HepG2 (cell line): ENCODE results near the gene NUBPL. TPM values are rescaled to one million over a fixed set of nuclear protein-coding genes. Genes with fewer than 3 reads are reported as not detected.

Experiments
- AKAP8 ChIP-seq: sonication (generic); formaldehyde crosslinking; IDR thresholded peaks from 2 replicates; pipeline ENCODE4 v1.5.1; 2020; ENCODE audit warnings: mild to moderate bottlenecking, missing genetic modification reagents
- DPF2 ChIP-seq: sonication (generic); formaldehyde crosslinking; IDR thresholded peaks from 2 replicates; pipeline ENCODE4 v1.4.0; 2020; ENCODE audit warnings: mild to moderate bottlenecking, low read depth, missing genetic modification reagents, borderline replicate concordance
- DRAP1 ChIP-seq: IDR thresholded peaks from 2 replicates; pipeline ENCODE4 v1.6.1; 2016; ENCODE audit warnings: missing genetic modification reagents, missing compliant biosample characterization
- ETV5 ChIP-seq: IDR thresholded peaks from 2 replicates; pipeline ENCODE4 v1.6.1; 2018; ENCODE audit warnings: missing biosample characterization, missing genetic modification reagents, inconsistent platforms, borderline replicate concordance
- FOXO1 ChIP-seq: sonication (generic); formaldehyde crosslinking; IDR thresholded peaks from 2 replicates; pipeline ENCODE4 v1.4.0; 2020; ENCODE audit warnings: missing genetic modification reagents
- HDAC1 ChIP-seq: sonication (generic); formaldehyde crosslinking; IDR thresholded peaks from 2 replicates; pipeline ENCODE4 v1.5.1; 2020; ENCODE audit warnings: mild to moderate bottlenecking, missing genetic modification reagents
- HIVEP1 ChIP-seq: sonication (generic); formaldehyde crosslinking; IDR thresholded peaks from 2 replicates; pipeline ENCODE4 v1.4.0; 2020; ENCODE audit warnings: mild to moderate bottlenecking, missing genetic modification reagents
- HNF4G ChIP-seq, 2 experiments: sonication (generic) in 1 of 2; formaldehyde crosslinking in 1 of 2; IDR thresholded peaks; 2 replicates each; pipeline versions ENCODE4 v1.4.0 to v1.6.1; 2011 to 2020; ENCODE audit warnings: borderline replicate concordance in 2 of 2, low read depth in 2 of 2, mild to moderate bottlenecking in 2 of 2, low read length in 1 of 2, missing genetic modification reagents in 1 of 2, moderate library complexity in 1 of 2
- RNF2 ChIP-seq: fragments of 450-650 bp; conservative IDR thresholded peaks from 2 replicates; pipeline ENCODE4 v1.6.1; 2016; ENCODE audit warnings: low read depth
- SMYD3 ChIP-seq: sonication (generic); formaldehyde crosslinking; IDR thresholded peaks from 2 replicates; pipeline ENCODE4 v1.8.1; 2023; ENCODE audit warnings: mild to moderate bottlenecking, missing genetic modification reagents
- TRIM24 ChIP-seq: sonication (generic); formaldehyde crosslinking; IDR thresholded peaks from 2 replicates; pipeline ENCODE4 v1.8.0; 2022; ENCODE audit warnings: mild to moderate bottlenecking, missing genetic modification reagents
- ZBTB34 ChIP-seq: sonication (generic); formaldehyde crosslinking; IDR thresholded peaks from 2 replicates; pipeline ENCODE4 v1.8.0; 2022; ENCODE audit warnings: mild to moderate bottlenecking, missing genetic modification reagents
- ZFY ChIP-seq: sonication (generic); formaldehyde crosslinking; IDR thresholded peaks from 2 replicates; pipeline ENCODE4 v1.4.0; 2020; ENCODE audit warnings: missing genetic modification reagents
- ZNF30 ChIP-seq: sonication (generic); formaldehyde crosslinking; IDR thresholded peaks from 2 replicates; pipeline ENCODE4 v1.5.0; 2020; ENCODE audit warnings: mild to moderate bottlenecking, missing genetic modification reagents
- ZNF383 ChIP-seq: sonication (generic); formaldehyde crosslinking; IDR thresholded peaks from 2 replicates; pipeline ENCODE4 v1.4.0; 2020; ENCODE audit warnings: missing genetic modification reagents, mild to moderate bottlenecking, borderline replicate concordance
- ZNF512B ChIP-seq: sonication (generic); formaldehyde crosslinking; IDR thresholded peaks from 2 replicates; pipeline ENCODE4 v1.5.1; 2020; ENCODE audit warnings: missing genetic modification reagents, mild to moderate bottlenecking, borderline replicate concordance
- ZNF558 ChIP-seq: sonication (generic); formaldehyde crosslinking; IDR thresholded peaks from 2 replicates; pipeline ENCODE4 v1.9.0; 2022; ENCODE audit warnings: mild to moderate bottlenecking, missing genetic modification reagents, borderline replicate concordance
- ZNF710 ChIP-seq: sonication (generic); formaldehyde crosslinking; IDR thresholded peaks from 2 replicates; pipeline ENCODE4 v1.5.0; 2020; ENCODE audit warnings: mild to moderate bottlenecking, missing genetic modification reagents, borderline replicate concordance
- ZUFSP ChIP-seq: sonication (generic); formaldehyde crosslinking; IDR thresholded peaks from 2 replicates; pipeline ENCODE4 v1.9.0; 2021; ENCODE audit warnings: missing genetic modification reagents, mild to moderate bottlenecking, borderline replicate concordance
- polyA plus RNA-seq, 8 experiments: library from polyadenylated mRNA; depleted of rRNA in 3 of 8; stranded (reverse) in 7 of 8; unstranded in 1 of 8; fragments of >200 nt; fragmentation: Illumina TruSeq in 4 of 8; extraction: Trizol in 4 of 8; gene quantifications; 2 replicates each; pipeline versions ENCODE4 v1.2.1 to v1.2.3, GENCODE V29; 2011 to 2016; ENCODE audit warnings: low read depth in 4 of 8, missing spikeins in 1 of 8, mixed read lengths in 1 of 8; ENCODE audit not compliant: insufficient read depth in 1 of 8
- total RNA-seq, 5 experiments: library from RNA; depleted of rRNA; stranded (reverse); fragments of >200 nt; fragmentation: Illumina TruSeq; extraction: Trizol; gene quantifications; 2 replicates each; pipeline ENCODE4 v1.2.3, GENCODE V29; 2016; ENCODE audit warnings: low read depth in 1 of 5

NUBPL gene
- total and polyA plus RNA-seq, 2 of the 13 experiments (the other 11 are each of a cell fraction or from before 2014, with no cell fraction given): 21.3 to 44.1 TPM

- TF ChIP-seq ZNF512B (no peak), AKAP8 (no peak), ZNF558 (no peak), ETV5 (no peak; the same call in 1 of the 2 replicates), FOXO1 (CRISPR knock-in tag) (peak; percentile 90; the same call in 1 of the 2 replicates), RNF2 (no peak), DPF2 (CRISPR knock-in tag) (peak; percentile 93), ZNF383 (CRISPR knock-in tag) (no peak), HNF4G (IDR thresholded peaks at IDR 0.05; ENCODE audit: borderline replicate concordance, low read depth, low read length) (peak; percentile 51; the same call in 1 of the 2 replicates), HNF4G (CRISPR knock-in tag; IDR thresholded peaks at IDR 0.05; ENCODE audit: borderline replicate concordance, low read depth) (no peak), DRAP1 (CRISPR knock-in tag) (0 out of 2 replicates have a peak, but pooled peaks have one; percentile 22), ZNF30 (no peak), HDAC1 (CRISPR knock-in tag) (peak; percentile 100), ZNF710 (CRISPR knock-in tag) (no peak; the same call in 1 of the 2 replicates), HIVEP1 (CRISPR knock-in tag) (no peak), ZUFSP (CRISPR knock-in tag) (no peak), TRIM24 (CRISPR knock-in tag) (peak; percentile 73), ZBTB34 (CRISPR knock-in tag) (peak; percentile 85; the same call in 1 of the 2 replicates), ZFY (CRISPR knock-in tag) (no peak), SMYD3 (peak; percentile 90)
Measured at GRCh38 chr14:31717294-31718085, 156.3 kb downstream of the NUBPL start (continued).
